Measurements from ENCODE around the gene KHDC4. TPM values are rescaled to one million over a fixed set of nuclear protein-coding genes. Genes with fewer than 3 reads are reported as not detected.
A peak's percentile ranks its signal among the peaks of the same experiment; 100 is the strongest.

KHDC4 gene
- total RNA-seq, 1 experiment from 2014 or later, result 107 TPM

- peak; percentile 58 for DNase-seq
- peak overlapping the region; percentile 69 for H3K27ac Mint-ChIP-seq (ENCODE audit: unreplicated experiment)
Measured at GRCh38 chr1:155938220-155938627, 4.0 kb upstream of the KHDC4 start.

GRCh38 chr1:155934936-155935590, 850 bp upstream of the KHDC4 start:
- TSS peak; percentile 96 for BruUV-seq (replicated peaks)

More at GRCh38 chr1:155938220-155938627, 4.0 kb upstream of the KHDC4 start:
- Mint-ChIP-seq H3K4me3 (ENCODE audit: low read depth, unreplicated experiment) (no peak overlapping the region), H3K9me3 (ENCODE audit: low read depth, unreplicated experiment) (no peaks in the 10 kb centered on the region), H3K4me1 (ENCODE audit: low read depth, unreplicated experiment) (peaks cover 35% of the 10 kb centered on the region), H3K27me3 (ENCODE audit: unreplicated experiment) (no peaks in the 10 kb centered on the region), H3K36me3 (ENCODE audit: insufficient read depth, unreplicated experiment) (peaks cover 35% of the 10 kb centered on the region)
- intact Hi-C loops (cut with micrococcal nuclease; ENCODE audit: unreplicated experiment), result loop anchor here (1.0 kb wide), 1 partner anchor 51 kb away; no protein-coding TSS in a partner anchor
- no TSS peak for BruUV-seq (replicated peaks)
- CTCF ChIA-PET, result interaction anchor here (0.6 to 2.1 kb wide), 16 partner anchors 15 to 1515 kb away, joined by 3 to 39 read pairs (median 4); partner anchors contain the start of genes ARHGEF2 and RAB25
- TF ChIP-seq, protein P1, sequence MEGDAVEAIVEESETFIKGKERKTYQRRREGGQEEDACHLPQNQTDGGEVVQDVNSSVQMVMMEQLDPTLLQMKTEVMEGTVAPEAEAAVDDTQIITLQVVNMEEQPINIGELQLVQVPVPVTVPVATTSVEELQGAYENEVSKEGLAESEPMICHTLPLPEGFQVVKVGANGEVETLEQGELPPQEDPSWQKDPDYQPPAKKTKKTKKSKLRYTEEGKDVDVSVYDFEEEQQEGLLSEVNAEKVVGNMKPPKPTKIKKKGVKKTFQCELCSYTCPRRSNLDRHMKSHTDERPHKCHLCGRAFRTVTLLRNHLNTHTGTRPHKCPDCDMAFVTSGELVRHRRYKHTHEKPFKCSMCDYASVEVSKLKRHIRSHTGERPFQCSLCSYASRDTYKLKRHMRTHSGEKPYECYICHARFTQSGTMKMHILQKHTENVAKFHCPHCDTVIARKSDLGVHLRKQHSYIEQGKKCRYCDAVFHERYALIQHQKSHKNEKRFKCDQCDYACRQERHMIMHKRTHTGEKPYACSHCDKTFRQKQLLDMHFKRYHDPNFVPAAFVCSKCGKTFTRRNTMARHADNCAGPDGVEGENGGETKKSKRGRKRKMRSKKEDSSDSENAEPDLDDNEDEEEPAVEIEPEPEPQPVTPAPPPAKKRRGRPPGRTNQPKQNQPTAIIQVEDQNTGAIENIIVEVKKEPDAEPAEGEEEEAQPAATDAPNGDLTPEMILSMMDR (IDR thresholded peaks at IDR 0.05; ENCODE audit: unreplicated experiment), result peak; percentile 24

DNA sequence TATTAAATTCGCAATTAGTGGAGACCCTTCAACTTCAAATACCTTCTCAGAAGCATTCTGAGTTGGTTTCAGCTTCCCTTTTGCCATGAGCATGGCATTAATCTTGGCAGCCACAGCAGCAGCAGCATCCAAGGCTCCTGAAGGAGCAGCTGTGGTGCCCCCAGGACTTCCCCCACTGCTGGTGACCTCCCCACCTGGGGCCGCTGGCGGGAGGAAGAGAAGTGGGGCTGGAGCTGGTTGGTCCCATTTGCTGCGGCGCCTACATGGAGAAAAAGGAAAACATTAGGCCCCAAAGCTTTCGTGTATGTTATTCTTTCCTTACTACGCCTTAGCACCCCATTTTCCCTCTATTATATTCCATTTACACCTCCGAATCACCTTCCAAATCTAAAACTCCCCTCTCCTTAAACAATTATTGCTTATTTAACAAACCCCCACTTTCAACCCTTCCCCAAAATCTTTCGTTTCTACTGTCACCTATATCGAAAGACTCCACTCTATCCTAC, 569 bp downstream of the KHDC4 start:
- peaks cover 25% of the 10 kb centered on the region for H3K4me1 Mint-ChIP-seq (ENCODE audit: low read depth, unreplicated experiment)
- no TSS peak for BruUV-seq (replicated peaks)

More at GRCh38 chr1:155934936-155935590, 850 bp upstream of the KHDC4 start:
- DNase-seq, result no peak
- peaks cover 17% of the 10 kb centered on the region for H3K4me1 Mint-ChIP-seq (ENCODE audit: low read depth, unreplicated experiment)
- CTCF ChIA-PET, result interaction anchor here (0.6 to 0.9 kb wide), 3 partner anchors 25 to 43 kb away, joined by 3 to 11 read pairs (median 4); partner anchors contain the start of gene ARHGEF2
- TF ChIP-seq, protein P1 (IDR thresholded peaks at IDR 0.05; ENCODE audit: unreplicated experiment), result no peak
- intact Hi-C loops (cut with micrococcal nuclease; ENCODE audit: unreplicated experiment), result no loop called here
- H3K36me3 Mint-ChIP-seq (ENCODE audit: insufficient read depth, unreplicated experiment), result peaks cover 4% of the 10 kb centered on the region
- no peak overlapping the region for H3K27ac Mint-ChIP-seq (ENCODE audit: unreplicated experiment)
- H3K4me3 Mint-ChIP-seq (ENCODE audit: low read depth, unreplicated experiment), result no peak overlapping the region
- H3K9me3 Mint-ChIP-seq (ENCODE audit: low read depth, unreplicated experiment), result no peaks in the 10 kb centered on the region
- H3K27me3 Mint-ChIP-seq (ENCODE audit: unreplicated experiment), result no peaks in the 10 kb centered on the region

DNA sequence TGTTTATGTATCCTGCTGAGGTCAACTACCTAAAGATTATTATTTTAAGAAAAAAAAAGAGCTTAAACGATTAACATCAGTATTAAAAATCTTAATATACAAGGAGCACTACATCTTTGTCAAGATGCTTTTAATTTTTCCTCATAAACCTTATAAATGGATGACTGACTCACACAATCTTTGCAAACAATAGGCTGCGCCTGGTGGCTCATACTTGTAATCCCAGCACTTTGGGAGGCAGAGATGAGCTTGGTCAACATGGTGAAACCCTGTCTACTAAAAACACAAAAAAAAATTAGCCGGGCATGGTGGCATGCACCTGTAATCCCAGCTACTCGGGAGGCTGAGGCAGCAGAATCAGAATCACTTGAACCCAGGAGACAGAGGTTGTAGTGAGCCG, 1.7 kb downstream of the KHDC4 start:
- no peaks in the 10 kb centered on the region for H3K36me3 Mint-ChIP-seq (ENCODE audit: insufficient read depth, unreplicated experiment)
- H3K9me3 Mint-ChIP-seq (ENCODE audit: low read depth, unreplicated experiment), result no peaks in the 10 kb centered on the region
- H3K27me3 Mint-ChIP-seq (ENCODE audit: unreplicated experiment), result no peaks in the 10 kb centered on the region
- BruUV-seq (replicated peaks), result no TSS peak
- intact Hi-C loops (cut with micrococcal nuclease; ENCODE audit: unreplicated experiment), result no loop called here
- TF ChIP-seq, protein P1 (IDR thresholded peaks at IDR 0.05; ENCODE audit: unreplicated experiment), result no peak
- H3K27ac Mint-ChIP-seq (ENCODE audit: unreplicated experiment), result no peak overlapping the region
- CTCF ChIA-PET, result interaction anchor here (0.9 to 1.6 kb wide), 4 partner anchors 8 to 73 kb away, joined by 4 read pairs; partner anchors contain the start of gene SYT11
- peaks cover 25% of the 10 kb centered on the region for H3K4me1 Mint-ChIP-seq (ENCODE audit: low read depth, unreplicated experiment)
- no peak overlapping the region for H3K4me3 Mint-ChIP-seq (ENCODE audit: low read depth, unreplicated experiment)
- DNase-seq, result no peak

More for the DNA sequence above, 569 bp downstream of the KHDC4 start:
- no peak for DNase-seq
- Mint-ChIP-seq H3K9me3 (ENCODE audit: low read depth, unreplicated experiment) (no peaks in the 10 kb centered on the region), H3K36me3 (ENCODE audit: insufficient read depth, unreplicated experiment) (no peaks in the 10 kb centered on the region), H3K4me3 (ENCODE audit: low read depth, unreplicated experiment) (no peak overlapping the region), H3K27me3 (ENCODE audit: unreplicated experiment) (no peaks in the 10 kb centered on the region), H3K27ac (ENCODE audit: unreplicated experiment) (no peak overlapping the region)
- intact Hi-C loops (cut with micrococcal nuclease; ENCODE audit: unreplicated experiment), result no loop called here
- CTCF ChIA-PET, result interaction anchor here (0.6 to 0.9 kb wide), 2 partner anchors 34 to 41 kb away, joined by 3 read pairs; no protein-coding TSS in a partner anchor
- TF ChIP-seq, protein P1 (IDR thresholded peaks at IDR 0.05; ENCODE audit: unreplicated experiment), result no peak
